ENCODE measurements around the gene ANXA4. TPM values are rescaled to one million over a fixed set of nuclear protein-coding genes. Genes with fewer than 3 reads are reported as not detected.

Gene ANXA4
- total and polyA plus RNA-seq, 4 donors: 17.6 to 135 (median 59.4) TPM

Small RNA genes lying within 50 kb of the gene (small RNA-seq; reads per million reads assigned to genes)
- gene RPL23AP92: not detected

Other genes with a start within 250 kb of the ANXA4 start
- gene AAK1, start 98.4 kb upstream of the ANXA4 start, total RNA-seq: 10 to 100 TPM in 1 of 2 donors, 1 to 10 TPM in 1; 8.8 to 13.7 TPM
- 10 to 100 TPM in 1 of 2 donors, 1 to 10 TPM in 1; 3.9 to 14.3 TPM for gene AAK1, start 98.4 kb upstream of the ANXA4 start, polyA plus RNA-seq
- gene GMCL1, start 87.5 kb downstream of the ANXA4 start, total RNA-seq: 10 to 100 TPM in 1 of 2 donors, 1 to 10 TPM in 1; 7.7 to 11.2 TPM
- gene GMCL1, start 87.5 kb downstream of the ANXA4 start, polyA plus RNA-seq: 1 to 10 TPM; 5.0 to 6.3 TPM
- 10 to 100 TPM; 16.8 to 19.7 TPM for gene SNRNP27, start 151.8 kb downstream of the ANXA4 start, total RNA-seq
- gene SNRNP27, start 151.8 kb downstream of the ANXA4 start, polyA plus RNA-seq: 10 to 100 TPM; 20.4 to 28.7 TPM
- 1 to 10 TPM; 5.1 to 8.5 TPM for gene MXD1, start 173.0 kb downstream of the ANXA4 start, total RNA-seq
- 1 to 10 TPM; 1.4 to 6.5 TPM for gene MXD1, start 173.0 kb downstream of the ANXA4 start, polyA plus RNA-seq
- under 1 TPM; 0.19 to 0.75 TPM for gene ASPRV1, start 219.5 kb downstream of the ANXA4 start, total RNA-seq
- gene ASPRV1, start 219.5 kb downstream of the ANXA4 start, polyA plus RNA-seq: under 1 TPM; 0.21 to 0.25 TPM

All from liver (tissue), 5 donors.